Heart left ventricle (tissue), 16 donors: Measurements from ENCODE around the gene FAM50B. TPM values are rescaled to one million over a fixed set of nuclear protein-coding genes. Genes with fewer than 3 reads are reported as not detected.
A peak's percentile ranks its signal among the peaks of the same experiment; 100 is the strongest.

Source experiments
- ATAC-seq, 4 donors: fragments of 200-7000 bp; cut with Tn5 transposase; one replicate each; pipeline ENCODE4 v1.9.1; 2020 to 2022; ENCODE audit warnings: moderate library complexity in 4 of 4, mild to moderate bottlenecking in 3 of 4, moderate number of reproducible peaks in 1 of 4
- DNase-seq, 5 donors: peaks; one replicate each; pipeline ENCODE4 v3.0.0-alpha.2; 2020
- H3K27ac ChIP-seq, 12 donors: fragments of 200-600 bp; sonication (generic) in 4 of 12; one replicate each; pipeline versions ENCODE4 v1.5.0 to v1.8.0; 2016 to 2022; ENCODE audit warnings: mild to moderate bottlenecking in 2 of 12
- H3K27me3 ChIP-seq, 9 donors: fragments of 200-600 bp; sonication (generic) in 2 of 9; one replicate each; pipeline versions ENCODE4 v1.5.1 to v1.8.0; 2016 to 2022; ENCODE audit warnings: mild to moderate bottlenecking in 3 of 9
- H3K36me3 ChIP-seq, 9 donors: fragments of 200-600 bp; sonication (generic) in 2 of 9; one replicate each; pipeline versions ENCODE4 v1.5.0 to v1.8.0; 2018 to 2022; ENCODE audit warnings: mild to moderate bottlenecking in 2 of 9
- H3K4me1 ChIP-seq, 12 donors: fragments of 200-600 bp; sonication (generic) in 4 of 12; one replicate each; pipeline versions ENCODE4 v1.5.0 to v1.8.0; 2016 to 2022; ENCODE audit warnings: mild to moderate bottlenecking in 3 of 12
- H3K4me3 ChIP-seq, 12 donors: fragments of 200-600 bp; sonication (generic) in 4 of 12; one replicate each; pipeline versions ENCODE4 v1.5.0 to v1.8.0; 2017 to 2022; ENCODE audit warnings: mild to moderate bottlenecking in 9 of 12, moderate library complexity in 4 of 12
- H3K9me3 ChIP-seq, 12 donors: fragments of 200-600 bp; sonication (generic) in 4 of 12; one replicate each; pipeline versions ENCODE4 v1.5.0 to v1.8.0; 2016 to 2022; ENCODE audit warnings: mild to moderate bottlenecking in 1 of 12
- CTCF ChIP-seq, 12 donors: fragments of 200-600 bp; sonication (generic) in 4 of 12; IDR thresholded peaks; one replicate each; pipeline versions ENCODE4 v1.5.0 to v1.8.0; 2018 to 2022; ENCODE audit warnings: antibody characterized with exemption in 12 of 12, mild to moderate bottlenecking in 5 of 12
- POLR2A ChIP-seq, 2 donors: fragments of 450-650 bp; IDR thresholded peaks; one replicate each; pipeline ENCODE4 v1.6.1; 2017; ENCODE audit warnings: antibody characterized with exemption in 2 of 2, mild to moderate bottlenecking in 2 of 2, moderate library complexity in 2 of 2
- WGBS, 4 donors: extraction: QIAGEN DNeasy Blood & Tissue Kit in 2 of 4; methylation state at CpG; one replicate each; pipeline versions ENCODE4 v1.1.5 to v1.1.7; 2013 to 2018; 5-methylcytosine and 5-hydroxymethylcytosine counted together
- intact Hi-C, 10 donors: fragments of 100-400 bp; cut with DNase I; formaldehyde crosslinking; loops; one replicate each; pipeline versions ENCODE4 v1.11.1 to v1.14.2; 2022
- polyA plus RNA-seq, 2 donors: library from polyadenylated mRNA; stranded (reverse); fragments of 200-250 nt; gene quantifications; one replicate each; pipeline ENCODE4 v1.2.3, GENCODE V29; 2013
- total RNA-seq, 9 donors: library from RNA; depleted of rRNA in 2 of 9; stranded (reverse); fragments of >200 nt in 2 of 9; fragmentation: NEBNext Ultra II Directional in 3 of 9; extraction: Animal tissue kit (Norgen Biotek cat#: 25700) in 3 of 9; gene quantifications; one replicate each; pipeline versions ENCODE4 v1.1.0 to v1.2.4, GENCODE V29; 2016 to 2023
- donor health status: ischemic (EF 13 %, LVEDD 7.1; RV severe dilation, severe dysfunction).
- donor health status: healthy with polysubstance abuse.
- donor health status: DM: no; HTN: yes; CAD: no.
- donor health status: DM: no; HTN: no; CAD: no.
- donor health status: ischemic (EF 25% LVEDD 6.9; RV normal size, moderate dysfunction).
- donor health status: ischemic (EF 25% LVEDD 5.7; RV mildly dilated, moderate dysfunction).
- donor health status: healthy.
- donor health status: DM: yes; HTN: yes; CAD: no.
- donor health status: ischemic (EF 35%, LVEDD 5.7; RV mildly dilated, moderate dysfunction).
- donor health status: nonischemic (EF 11% LVEDD 7.7; RV severe dilation, severe dysfunction).
- donor health status: DM: yes; HTN: yes; CAD: no.
- donor health status: PGD.
- donor health status: ischemic (EF 29% LVEDD 5.4; RV normal size, mild dysfunction).
- donor health status: nonischemic (EF 23%, LVEDD 6.1; RV moderate dilation, normal function).

Gene FAM50B
- total and polyA plus RNA-seq, 11 donors, result 11.7 to 29.1 (median 21.5) TPM

- DNase-seq, result no peak
- ATAC-seq, result no peak
- Histone ChIP-seq H3K36me3 (no peaks in the 10 kb centered on the region), H3K4me1 (peaks cover 0 to 46% (median 33%) of the 10 kb centered on the region in 12 donors), H3K27ac (no peak overlapping the region), H3K9me3 (no peaks in the 10 kb centered on the region), H3K27me3 (no peaks in the 10 kb centered on the region), H3K4me3 (no peak overlapping the region)
- WGBS, 4 donors, result 92 to 97% (median 94%) methylated on average over 9 of the region's 9 CpGs
- TF ChIP-seq CTCF (IDR thresholded peaks at IDR 0.05) (no peak), POLR2A (IDR thresholded peaks at IDR 0.05) (no peak)
- intact Hi-C loops, result loop anchor here in 6 of 10 donors (5.0 to 10.0 kb wide), 4 partner anchors 43 to 63 kb away; partner anchors contain the start of gene PXDC1 (in 4 of the 6)
These were observed 39.2 kb upstream of the FAM50B start for GRCh38 chr6:3809982-3810381.

- intact Hi-C loops, result loop anchor here in 5 of 10 donors (5.0 kb wide), 3 partner anchors 44 to 64 kb away; partner anchors contain the start of gene PXDC1 (in 3 of the 5)
- Histone ChIP-seq H3K27me3 (no peaks in the 10 kb centered on the region), H3K9me3 (no peaks in the 10 kb centered on the region), H3K4me1 (peaks cover 0 to 36% (median 28%) of the 10 kb centered on the region in 12 donors), H3K27ac (no peak overlapping the region), H3K36me3 (no peaks in the 10 kb centered on the region), H3K4me3 (no peak overlapping the region)
- no peak for ATAC-seq
- DNase-seq, result no peak
- TF ChIP-seq CTCF (IDR thresholded peaks at IDR 0.05) (no peak), POLR2A (IDR thresholded peaks at IDR 0.05) (no peak)
- 61 to 81% (median 70%) methylated on average over 2 of the region's 2 CpGs for WGBS, 4 donors
These were observed 38.0 kb upstream of the FAM50B start for GRCh38 chr6:3811191-3811590.

GRCh38 chr6:3812596-3812995, 36.6 kb upstream of the FAM50B start:
- DNase-seq (no peak), ATAC-seq (no peak)
- no peaks in the 10 kb centered on the region for H3K36me3 ChIP-seq
- H3K27ac ChIP-seq, result peak overlapping the region in 5 of 12 donors; percentile 1 to 64 (median 16)
- no peaks in the 10 kb centered on the region for H3K9me3 ChIP-seq
- intact Hi-C loops, result loop anchor here in 5 of 10 donors (5.0 kb wide), 3 partner anchors 45 to 65 kb away; partner anchors contain the start of gene PXDC1 (in 3 of the 5)
- peaks cover 0 to 30% (median 25%) of the 10 kb centered on the region in 12 donors for H3K4me1 ChIP-seq
- H3K4me3 ChIP-seq, result no peak overlapping the region
- 65 to 75% (median 69%) methylated on average over 3 of the region's 3 CpGs for WGBS, 4 donors
- no peaks in the 10 kb centered on the region for H3K27me3 ChIP-seq
- TF ChIP-seq CTCF (IDR thresholded peaks at IDR 0.05) (no peak), POLR2A (IDR thresholded peaks at IDR 0.05) (no peak)

GRCh38 chr6:3813150-3813780, 35.9 kb upstream of the FAM50B start:
- no peaks in the 10 kb centered on the region for H3K27me3 ChIP-seq
- no peaks in the 10 kb centered on the region for H3K36me3 ChIP-seq
- no peaks in the 10 kb centered on the region for H3K9me3 ChIP-seq
- peak; percentile 73 to 98 (median 92) for ATAC-seq
- peak; percentile 77 to 86 (median 80) for DNase-seq
- TF ChIP-seq POLR2A (IDR thresholded peaks at IDR 0.05) (no peak), CTCF (IDR thresholded peaks at IDR 0.05) (peak in 1 of 12 donors; percentile 28)
- peaks cover 0 to 29% (median 25%) of the 10 kb centered on the region in 12 donors for H3K4me1 ChIP-seq
- WGBS, 4 donors, result 20 to 28% (median 22%) methylated on average over 11 to 13 of the region's 13 CpGs
- H3K27ac ChIP-seq, result peak overlapping the region in 6 of 12 donors; percentile 1 to 64 (median 28)
- intact Hi-C loops, result loop anchor here in 5 of 10 donors (5.0 kb wide), 3 partner anchors 46 to 66 kb away; partner anchors contain the start of gene PXDC1 (in 3 of the 5)
- H3K4me3 ChIP-seq, result no peak overlapping the region
